GM23338 (cell line): ENCODE measurements around the gene CFAP141. TPM values are rescaled to one million over a fixed set of nuclear protein-coding genes. Genes with fewer than 3 reads are reported as not detected.

Experiments used
- ATAC-seq: fragments of 200-7000 bp; cut with Tn5 transposase; 3 replicates; pipeline ENCODE4 v1.9.1; 2020
- DNase-seq: peaks from one replicate; pipeline ENCODE4 v3.0.0-alpha.2; 2015; ENCODE audit warnings: low spot score
- H2AFZ ChIP-seq: fragments of 200-600 bp; sonication (generic); 2 replicates; pipeline ENCODE4 v1.8.0; 2016; ENCODE audit warnings: antibody characterized with exemption, mild to moderate bottlenecking, moderate library complexity
- H3F3A ChIP-seq: fragments of 200-600 bp; sonication (generic); replicated peaks from 2 replicates; pipeline ENCODE4 v1.8.0; 2017; ENCODE audit warnings: antibody characterized with exemption, mixed run types, low read depth
- H3K27ac ChIP-seq: fragments of 200-600 bp; sonication (generic); 2 replicates; pipeline ENCODE4 v1.6.1; 2016; ENCODE audit warnings: low read depth
- H3K27me3 ChIP-seq: fragments of 200-600 bp; sonication (generic); 2 replicates; pipeline ENCODE4 v1.8.0; 2016; ENCODE audit warnings: mild to moderate bottlenecking, mixed run types, moderate library complexity; ENCODE audit not compliant: insufficient read depth
- H3K36me3 ChIP-seq: fragments of 200-600 bp; sonication (generic); 2 replicates; pipeline ENCODE4 v1.8.0; 2016; ENCODE audit warnings: mild to moderate bottlenecking; ENCODE audit not compliant: insufficient read depth
- H3K4me1 ChIP-seq: fragments of 200-600 bp; sonication (generic); 2 replicates; pipeline ENCODE4 v1.8.0; 2016; ENCODE audit warnings: mild to moderate bottlenecking, moderate library complexity; ENCODE audit not compliant: insufficient read depth
- H3K4me2 ChIP-seq: fragments of 200-600 bp; sonication (generic); 2 replicates; pipeline ENCODE4 v1.7.1; 2017; ENCODE audit warnings: mixed run types
- H3K4me3 ChIP-seq: fragments of 200-600 bp; sonication (generic); 2 replicates; pipeline ENCODE4 v1.6.1; 2016; ENCODE audit warnings: mixed run types
- H3K79me2 ChIP-seq: fragments of 200-600 bp; sonication (generic); replicated peaks from 2 replicates; pipeline ENCODE4 v1.8.0; 2017; ENCODE audit warnings: mild to moderate bottlenecking; ENCODE audit not compliant: insufficient read depth
- H3K9me2 ChIP-seq: fragments of 200-600 bp; sonication (generic); 2 replicates; pipeline ENCODE4 v1.8.0; 2017; ENCODE audit not compliant: insufficient read depth
- H4K20me1 ChIP-seq: fragments of 200-600 bp; sonication (generic); replicated peaks from 2 replicates; pipeline ENCODE4 v1.8.0; 2017; ENCODE audit warnings: mild to moderate bottlenecking; ENCODE audit not compliant: insufficient read depth
- H3K27ac Mint-ChIP-seq: 2 replicates; pipeline ENCODE4 v1.8.0; 2020; ENCODE audit warnings: inconsistent platforms, mild to moderate bottlenecking, moderate library complexity, mixed read lengths
- H3K27me3 Mint-ChIP-seq: 3 replicates; pipeline ENCODE4 v1.8.0; 2022; ENCODE audit warnings: low read depth, mild to moderate bottlenecking, moderate library complexity, mixed read lengths, inconsistent platforms; ENCODE audit not compliant: insufficient read depth, poor library complexity
- H3K36me3 Mint-ChIP-seq: 3 replicates; pipeline ENCODE4 v1.8.0; 2021; ENCODE audit warnings: low read depth, mild to moderate bottlenecking, inconsistent platforms, moderate library complexity, mixed read lengths
- H3K4me1 Mint-ChIP-seq: 3 replicates; pipeline ENCODE4 v1.8.0; 2020; ENCODE audit warnings: mild to moderate bottlenecking, inconsistent platforms, mixed read lengths
- H3K4me3 Mint-ChIP-seq: 3 replicates; pipeline ENCODE4 v1.8.0; 2021; ENCODE audit warnings: moderate library complexity, mild to moderate bottlenecking, inconsistent platforms, mixed read lengths
- H3K9me3 Mint-ChIP-seq: 3 replicates; pipeline ENCODE4 v1.8.0; 2020; ENCODE audit warnings: moderate library complexity, mild to moderate bottlenecking, inconsistent platforms, mixed read lengths
- CREB1 ChIP-seq: fragments of 250-450 bp; sonication (Bioruptor Pico); IDR thresholded peaks from 2 replicates; pipeline ENCODE4 v1.5.0; 2020; ENCODE audit warnings: low read depth, mild to moderate bottlenecking, moderate library complexity
- EZH2 ChIP-seq: fragments of 200-600 bp; sonication (generic); IDR thresholded peaks from one replicate; pipeline ENCODE4 v1.8.0; 2017; ENCODE audit warnings: antibody characterized with exemption, mild to moderate bottlenecking, low read depth; ENCODE audit not compliant: unreplicated experiment
- EZH2phosphoT487 ChIP-seq: fragments of 200-600 bp; sonication (generic); IDR thresholded peaks from one replicate; pipeline ENCODE4 v1.8.1; 2018; ENCODE audit warnings: antibody characterized with exemption; ENCODE audit not compliant: unreplicated experiment
- POLR2AphosphoS5 ChIP-seq: IDR thresholded peaks from 2 replicates; pipeline ENCODE4 v1.6.1; 2016; ENCODE audit warnings: antibody characterized with exemption, low read depth
- polyA plus RNA-seq: library from polyadenylated mRNA; unstranded; fragments of >200 nt; fragmentation: Nextera tagmentation; extraction: Ambion mirVana; gene quantifications from 2 replicates; pipeline ENCODE4 v1.2.1, GENCODE V29; 2016
- total RNA-seq: library from RNA; depleted of rRNA; stranded (reverse); fragments of >200 nt; shearing (Covaris generic); gene quantifications from 2 replicates; pipeline ENCODE4 v1.2.3, GENCODE V29; 2014
- TF ChIP-seq, protein P1 (sequence below): IDR thresholded peaks from 2 replicates; pipeline ENCODE4 v1.6.1; 2016; ENCODE audit warnings: antibody characterized with exemption
- TF ChIP-seq, protein P2 (sequence below): fragments of 250-450 bp; sonication (Bioruptor Pico); IDR thresholded peaks from 2 replicates; pipeline ENCODE4 v1.5.0; 2020; ENCODE audit warnings: mild to moderate bottlenecking, moderate library complexity

The CFAP141 gene
- total and polyA plus RNA-seq, 2 experiments from 2014 or later: not detected

GRCh38 chr1:154237880-154238506, 31.9 kb upstream of the CFAP141 start:
- no peaks in the 10 kb centered on the region for H3K4me1 Mint-ChIP-seq
- TF ChIP-seq, protein P1, sequence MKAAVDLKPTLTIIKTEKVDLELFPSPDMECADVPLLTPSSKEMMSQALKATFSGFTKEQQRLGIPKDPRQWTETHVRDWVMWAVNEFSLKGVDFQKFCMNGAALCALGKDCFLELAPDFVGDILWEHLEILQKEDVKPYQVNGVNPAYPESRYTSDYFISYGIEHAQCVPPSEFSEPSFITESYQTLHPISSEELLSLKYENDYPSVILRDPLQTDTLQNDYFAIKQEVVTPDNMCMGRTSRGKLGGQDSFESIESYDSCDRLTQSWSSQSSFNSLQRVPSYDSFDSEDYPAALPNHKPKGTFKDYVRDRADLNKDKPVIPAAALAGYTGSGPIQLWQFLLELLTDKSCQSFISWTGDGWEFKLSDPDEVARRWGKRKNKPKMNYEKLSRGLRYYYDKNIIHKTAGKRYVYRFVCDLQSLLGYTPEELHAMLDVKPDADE: no peak
- no peak for TF ChIP-seq CREB1 (CRISPR knock-in tag)
- TF ChIP-seq, protein P2, sequence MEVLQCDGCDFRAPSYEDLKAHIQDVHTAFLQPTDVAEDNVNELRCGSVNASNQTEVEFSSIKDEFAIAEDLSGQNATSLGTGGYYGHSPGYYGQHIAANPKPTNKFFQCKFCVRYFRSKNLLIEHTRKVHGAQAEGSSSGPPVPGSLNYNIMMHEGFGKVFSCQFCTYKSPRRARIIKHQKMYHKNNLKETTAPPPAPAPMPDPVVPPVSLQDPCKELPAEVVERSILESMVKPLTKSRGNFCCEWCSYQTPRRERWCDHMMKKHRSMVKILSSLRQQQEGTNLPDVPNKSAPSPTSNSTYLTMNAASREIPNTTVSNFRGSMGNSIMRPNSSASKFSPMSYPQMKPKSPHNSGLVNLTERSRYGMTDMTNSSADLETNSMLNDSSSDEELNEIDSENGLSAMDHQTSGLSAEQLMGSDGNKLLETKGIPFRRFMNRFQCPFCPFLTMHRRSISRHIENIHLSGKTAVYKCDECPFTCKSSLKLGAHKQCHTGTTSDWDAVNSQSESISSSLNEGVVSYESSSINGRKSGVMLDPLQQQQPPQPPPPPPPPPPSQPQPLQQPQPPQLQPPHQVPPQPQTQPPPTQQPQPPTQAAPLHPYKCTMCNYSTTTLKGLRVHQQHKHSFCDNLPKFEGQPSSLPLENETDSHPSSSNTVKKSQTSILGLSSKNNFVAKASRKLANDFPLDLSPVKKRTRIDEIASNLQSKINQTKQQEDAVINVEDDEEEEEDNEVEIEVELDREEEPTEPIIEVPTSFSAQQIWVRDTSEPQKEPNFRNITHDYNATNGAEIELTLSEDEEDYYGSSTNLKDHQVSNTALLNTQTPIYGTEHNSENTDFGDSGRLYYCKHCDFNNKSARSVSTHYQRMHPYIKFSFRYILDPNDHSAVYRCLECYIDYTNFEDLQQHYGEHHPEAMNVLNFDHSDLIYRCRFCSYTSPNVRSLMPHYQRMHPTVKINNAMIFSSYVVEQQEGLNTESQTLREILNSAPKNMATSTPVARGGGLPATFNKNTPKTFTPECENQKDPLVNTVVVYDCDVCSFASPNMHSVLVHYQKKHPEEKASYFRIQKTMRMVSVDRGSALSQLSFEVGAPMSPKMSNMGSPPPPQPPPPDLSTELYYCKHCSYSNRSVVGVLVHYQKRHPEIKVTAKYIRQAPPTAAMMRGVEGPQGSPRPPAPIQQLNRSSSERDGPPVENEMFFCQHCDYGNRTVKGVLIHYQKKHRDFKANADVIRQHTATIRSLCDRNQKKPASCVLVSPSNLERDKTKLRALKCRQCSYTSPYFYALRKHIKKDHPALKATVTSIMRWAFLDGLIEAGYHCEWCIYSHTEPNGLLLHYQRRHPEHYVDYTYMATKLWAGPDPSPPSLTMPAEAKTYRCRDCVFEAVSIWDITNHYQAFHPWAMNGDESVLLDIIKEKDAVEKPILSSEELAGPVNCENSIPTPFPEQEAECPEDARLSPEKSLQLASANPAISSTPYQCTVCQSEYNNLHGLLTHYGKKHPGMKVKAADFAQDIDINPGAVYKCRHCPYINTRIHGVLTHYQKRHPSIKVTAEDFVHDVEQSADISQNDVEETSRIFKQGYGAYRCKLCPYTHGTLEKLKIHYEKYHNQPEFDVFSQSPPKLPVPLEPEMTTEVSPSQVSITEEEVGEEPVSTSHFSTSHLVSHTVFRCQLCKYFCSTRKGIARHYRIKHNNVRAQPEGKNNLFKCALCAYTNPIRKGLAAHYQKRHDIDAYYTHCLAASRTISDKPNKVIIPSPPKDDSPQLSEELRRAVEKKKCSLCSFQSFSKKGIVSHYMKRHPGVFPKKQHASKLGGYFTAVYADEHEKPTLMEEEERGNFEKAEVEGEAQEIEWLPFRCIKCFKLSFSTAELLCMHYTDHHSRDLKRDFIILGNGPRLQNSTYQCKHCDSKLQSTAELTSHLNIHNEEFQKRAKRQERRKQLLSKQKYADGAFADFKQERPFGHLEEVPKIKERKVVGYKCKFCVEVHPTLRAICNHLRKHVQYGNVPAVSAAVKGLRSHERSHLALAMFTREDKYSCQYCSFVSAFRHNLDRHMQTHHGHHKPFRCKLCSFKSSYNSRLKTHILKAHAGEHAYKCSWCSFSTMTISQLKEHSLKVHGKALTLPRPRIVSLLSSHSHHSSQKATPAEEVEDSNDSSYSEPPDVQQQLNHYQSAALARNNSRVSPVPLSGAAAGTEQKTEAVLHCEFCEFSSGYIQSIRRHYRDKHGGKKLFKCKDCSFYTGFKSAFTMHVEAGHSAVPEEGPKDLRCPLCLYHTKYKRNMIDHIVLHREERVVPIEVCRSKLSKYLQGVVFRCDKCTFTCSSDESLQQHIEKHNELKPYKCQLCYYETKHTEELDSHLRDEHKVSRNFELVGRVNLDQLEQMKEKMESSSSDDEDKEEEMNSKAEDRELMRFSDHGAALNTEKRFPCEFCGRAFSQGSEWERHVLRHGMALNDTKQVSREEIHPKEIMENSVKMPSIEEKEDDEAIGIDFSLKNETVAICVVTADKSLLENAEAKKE (CRISPR knock-in tag): no peak
- no peak for TF ChIP-seq POLR2AphosphoS5
- TF ChIP-seq EZH2phosphoT487: no peak
- TF ChIP-seq EZH2: no peak
- ATAC-seq (no peak), DNase-seq (no peak)
- H3K4me2 ChIP-seq: no peak overlapping the region
- H3K9me2 ChIP-seq: no peaks in the 10 kb centered on the region
- peaks cover 81% of the 10 kb centered on the region for H4K20me1 ChIP-seq
- H3F3A ChIP-seq: peaks cover 19% of the 10 kb centered on the region
- H3K27ac ChIP-seq: peak overlapping the region; percentile 20; the same call in 1 of the 2 replicates
- no peaks in the 10 kb centered on the region for H3K4me1 ChIP-seq
- peaks cover 87% of the 10 kb centered on the region for H3K36me3 ChIP-seq
- H3K27ac Mint-ChIP-seq: 0 out of 2 replicates have a peak overlapping the region, but pooled peaks have one; percentile 18
- no peaks in the 10 kb centered on the region for H3K9me3 Mint-ChIP-seq
- H3K27me3 ChIP-seq: no peaks in the 10 kb centered on the region
- peaks cover 94% of the 10 kb centered on the region for H3K36me3 Mint-ChIP-seq
- H3K79me2 ChIP-seq: peaks cover 92% of the 10 kb centered on the region
- H3K4me3 Mint-ChIP-seq: no peak overlapping the region
- H2AFZ ChIP-seq: no peak overlapping the region
- no peaks in the 10 kb centered on the region for H3K27me3 Mint-ChIP-seq
- H3K4me3 ChIP-seq: no peak overlapping the region
